IPS DF 6.9 (cell line): Measurements from ENCODE around the gene GATD1.

ENCODE experiments used
- DNase-seq: peaks from one replicate; pipeline ENCODE4 v3.0.0-alpha.2; 2013; ENCODE audit warnings: low read depth, low spot score
- H3K27ac ChIP-seq: one replicate; pipeline ENCODE4 v1.5.1; 2013; ENCODE audit warnings: low read length, control low read depth
- H3K27me3 ChIP-seq: 2 replicates; pipeline ENCODE4 v1.6.1; 2013; ENCODE audit warnings: mild to moderate bottlenecking, low read length; ENCODE audit not compliant: control insufficient read depth, insufficient read depth
- H3K36me3 ChIP-seq: 2 replicates; pipeline ENCODE4 v1.6.1; 2013; ENCODE audit warnings: low read length; ENCODE audit not compliant: control insufficient read depth, insufficient read depth
- H3K4me1 ChIP-seq: 2 replicates; pipeline ENCODE4 v1.6.1; 2013; ENCODE audit warnings: low read length; ENCODE audit not compliant: control insufficient read depth, insufficient read depth
- H3K4me3 ChIP-seq: 2 replicates; pipeline ENCODE4 v1.5.1; 2013; ENCODE audit warnings: mild to moderate bottlenecking, low read length
- H3K9me3 ChIP-seq: 2 replicates; pipeline ENCODE4 v1.6.1; 2013; ENCODE audit warnings: low read length, inconsistent platforms; ENCODE audit not compliant: control insufficient read depth, insufficient read depth
- WGBS: extraction: QIAGEN DNeasy Blood & Tissue Kit; methylation state at CpG from one replicate; pipeline ENCODE4 v1.1.7; 2013; ENCODE audit warnings: mixed read lengths, missing lambda C conversion rate; ENCODE audit not compliant: insufficient read length, insufficient coverage; 5-methylcytosine and 5-hydroxymethylcytosine counted together

The GATD1 gene

DNA sequence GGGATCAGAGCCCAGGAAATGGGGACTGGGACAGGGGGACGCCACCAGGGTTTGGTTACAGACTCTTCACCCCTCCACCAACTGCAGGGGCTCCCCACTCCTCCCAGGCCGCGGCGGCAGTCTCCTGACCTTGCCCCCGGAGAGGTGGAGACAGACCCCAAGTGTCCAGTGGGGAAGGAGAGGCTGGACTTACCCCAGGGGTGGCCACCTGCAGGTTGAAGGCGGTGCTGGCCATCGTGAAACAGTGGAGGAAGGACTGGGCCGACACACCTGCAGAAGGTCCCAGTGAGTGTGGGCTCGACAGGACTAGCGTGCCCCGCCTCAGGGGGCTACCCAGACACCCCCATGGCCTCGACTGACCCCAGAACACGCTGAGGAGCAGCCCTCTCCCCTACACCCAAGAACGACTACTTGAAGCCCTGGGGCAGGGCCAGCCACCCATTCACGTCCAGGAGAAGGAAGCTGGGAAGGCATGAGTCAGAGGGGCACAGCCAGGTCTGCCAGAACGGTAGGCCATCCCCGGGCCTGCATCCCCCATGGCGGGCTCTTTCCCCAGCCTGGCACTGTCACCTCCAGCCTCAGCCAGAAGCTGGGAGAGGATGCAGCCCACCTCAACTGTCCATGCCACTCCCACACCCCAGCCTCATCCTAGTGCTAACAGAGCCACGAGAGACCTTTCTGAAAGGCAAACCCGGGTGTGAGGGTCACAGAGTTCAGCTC, 2.3 kb downstream of the GATD1 start:
- no CpG with 5 or more reads among the region's 20 CpGs for WGBS
- Histone ChIP-seq H3K4me3 (no peak overlapping the region), H3K36me3 (peaks cover 33% of the 10 kb centered on the region), H3K27ac (no peak overlapping the region), H3K27me3 (no peaks in the 10 kb centered on the region), H3K9me3 (no peaks in the 10 kb centered on the region), H3K4me1 (0 out of 2 replicates have a peak, but pooled peaks cover 4% of the 10 kb centered on the region)
- no peak for DNase-seq

DNA sequence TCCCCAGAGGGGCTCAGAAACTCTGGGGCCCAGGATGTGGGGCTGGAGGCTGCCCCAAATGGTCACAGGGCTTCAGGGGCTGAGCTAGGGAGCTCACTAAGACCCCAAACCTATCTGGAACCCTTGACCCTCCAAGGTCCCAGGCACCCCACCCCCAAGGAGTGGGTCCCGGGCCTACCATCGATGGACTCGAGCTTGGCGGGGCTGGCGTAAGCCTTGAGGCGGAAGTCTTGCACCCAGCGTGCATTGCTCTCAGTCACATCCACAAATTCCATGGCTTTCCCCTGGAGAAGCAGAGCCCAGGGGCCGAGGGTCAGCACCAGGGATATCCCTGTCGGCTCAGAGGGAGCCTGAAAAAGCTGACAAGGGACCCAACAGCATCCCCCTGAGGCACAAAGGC, 3.5 kb downstream of the GATD1 start:
- WGBS, result no CpG with 5 or more reads among the region's 9 CpGs
- Histone ChIP-seq H3K4me3 (no peak overlapping the region), H3K27me3 (no peaks in the 10 kb centered on the region), H3K9me3 (no peaks in the 10 kb centered on the region), H3K27ac (no peak overlapping the region), H3K36me3 (peaks cover 36% of the 10 kb centered on the region), H3K4me1 (0 out of 2 replicates have a peak, but pooled peaks cover 4% of the 10 kb centered on the region)
- DNase-seq, result no peak

DNA sequence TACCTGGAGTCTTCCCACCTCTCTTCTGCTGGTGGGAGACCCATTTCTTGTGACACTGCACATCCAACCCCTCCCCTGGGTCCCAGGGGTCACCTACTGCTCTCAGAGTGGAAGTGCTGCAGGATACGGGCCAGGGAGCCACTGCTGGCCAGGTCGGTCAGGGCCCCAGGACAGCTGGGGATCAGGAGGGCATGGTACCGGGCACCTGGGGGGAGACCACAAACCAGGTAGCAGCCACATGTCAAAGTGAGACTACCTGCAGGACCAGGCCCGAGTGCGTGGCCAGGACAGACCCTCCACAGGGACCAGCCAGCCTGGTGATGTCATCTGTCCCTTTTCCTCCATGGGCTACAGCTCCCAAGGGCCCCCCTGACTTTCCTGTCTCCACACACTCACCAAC, 3.9 kb downstream of the GATD1 start:
- DNase-seq, result no peak
- Histone ChIP-seq H3K27me3 (no peaks in the 10 kb centered on the region), H3K4me1 (0 out of 2 replicates have a peak, but pooled peaks cover 4% of the 10 kb centered on the region), H3K27ac (no peak overlapping the region), H3K9me3 (no peaks in the 10 kb centered on the region), H3K4me3 (no peak overlapping the region), H3K36me3 (peaks cover 36% of the 10 kb centered on the region)
- no CpG with 5 or more reads among the region's 5 CpGs for WGBS

DNA sequence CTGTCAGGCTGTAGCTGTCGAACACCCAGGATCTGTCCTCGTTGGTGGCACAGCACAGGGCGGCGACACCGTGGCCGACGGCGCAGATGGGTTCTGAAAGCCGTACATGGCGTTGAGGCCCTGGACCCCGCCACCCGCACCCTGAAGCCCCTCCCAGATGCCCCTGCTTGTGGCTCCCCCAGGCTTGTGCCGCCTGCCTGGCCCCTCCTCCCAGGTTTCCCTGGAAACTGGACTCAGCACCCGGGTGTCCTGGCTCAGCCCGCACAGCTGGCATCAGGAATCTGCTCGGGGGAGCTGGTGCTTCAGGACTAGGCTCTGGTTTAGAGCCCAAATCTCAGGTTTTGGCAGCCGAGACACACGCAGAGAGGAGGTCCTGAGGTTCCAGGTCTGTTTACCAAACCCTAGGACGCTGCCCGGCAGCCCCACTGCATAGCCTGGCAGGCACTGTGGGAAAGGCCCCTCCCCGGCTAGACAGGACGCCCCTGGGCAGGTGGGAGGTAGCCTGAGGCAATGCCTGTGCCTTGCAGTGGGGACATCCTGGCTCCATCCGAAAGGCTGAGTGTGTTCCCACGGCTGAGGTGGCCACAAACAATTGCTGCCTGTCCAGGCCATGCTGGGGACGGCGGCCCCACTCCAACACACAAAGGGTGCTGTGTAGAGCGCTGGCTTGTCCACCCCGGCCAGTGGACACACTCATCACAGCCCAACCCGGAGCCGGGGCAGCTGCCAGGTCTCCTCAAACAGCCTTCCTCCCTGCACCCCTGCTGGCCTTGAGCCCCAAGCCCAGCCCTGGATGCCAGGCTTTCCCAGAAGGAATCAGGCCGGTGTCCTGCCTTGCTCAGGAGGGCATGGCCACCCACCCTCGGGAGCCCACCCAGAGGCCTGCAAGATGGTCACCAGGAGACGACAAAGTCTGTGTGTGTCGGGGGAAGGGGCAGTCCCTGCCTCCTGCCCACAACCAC, 4.6 kb downstream of the GATD1 start:
- WGBS, result no CpG with 5 or more reads among the region's 34 CpGs
- Histone ChIP-seq H3K9me3 (no peaks in the 10 kb centered on the region), H3K4me1 (0 out of 2 replicates have a peak, but pooled peaks cover 2% of the 10 kb centered on the region), H3K27ac (no peak overlapping the region), H3K27me3 (no peaks in the 10 kb centered on the region), H3K36me3 (peaks cover 36% of the 10 kb centered on the region), H3K4me3 (no peak overlapping the region)
- DNase-seq, result no peak

DNA sequence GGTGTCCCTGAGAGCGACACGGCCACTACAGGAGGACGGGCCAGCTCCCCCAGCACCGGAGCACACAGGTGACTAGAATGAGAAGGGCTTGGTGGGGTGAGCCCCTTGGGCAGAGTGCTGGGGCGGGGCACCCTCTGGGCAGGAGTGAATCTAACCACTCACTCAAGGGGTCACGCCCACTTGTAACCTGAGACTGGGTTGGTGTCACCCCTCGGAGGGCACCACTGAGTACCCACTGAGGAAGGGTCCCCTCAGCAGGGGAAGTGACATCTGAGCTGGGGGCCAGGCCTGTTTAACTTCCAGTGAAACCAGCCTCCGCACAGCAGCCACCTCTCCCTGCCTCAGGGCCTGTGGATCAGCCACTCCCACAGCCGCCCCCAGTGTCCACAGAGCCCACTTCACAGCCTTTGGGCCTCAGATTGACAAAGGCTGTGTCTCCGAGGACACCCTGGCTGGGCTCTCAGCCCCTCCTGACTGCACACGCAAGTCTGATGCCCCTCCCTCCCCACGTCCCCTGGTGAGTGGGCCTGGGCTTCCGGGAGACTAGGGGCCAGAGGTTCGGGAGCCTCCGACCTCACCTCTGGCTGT, 5.6 kb downstream of the GATD1 start:
- Histone ChIP-seq H3K27me3 (no peaks in the 10 kb centered on the region), H3K4me1 (0 out of 2 replicates have a peak, but pooled peaks cover 2% of the 10 kb centered on the region), H3K9me3 (no peaks in the 10 kb centered on the region), H3K4me3 (no peak overlapping the region), H3K27ac (no peak overlapping the region), H3K36me3 (peaks cover 38% of the 10 kb centered on the region)
- no CpG with 5 or more reads among the region's 15 CpGs for WGBS
- DNase-seq, result no peak

DNA sequence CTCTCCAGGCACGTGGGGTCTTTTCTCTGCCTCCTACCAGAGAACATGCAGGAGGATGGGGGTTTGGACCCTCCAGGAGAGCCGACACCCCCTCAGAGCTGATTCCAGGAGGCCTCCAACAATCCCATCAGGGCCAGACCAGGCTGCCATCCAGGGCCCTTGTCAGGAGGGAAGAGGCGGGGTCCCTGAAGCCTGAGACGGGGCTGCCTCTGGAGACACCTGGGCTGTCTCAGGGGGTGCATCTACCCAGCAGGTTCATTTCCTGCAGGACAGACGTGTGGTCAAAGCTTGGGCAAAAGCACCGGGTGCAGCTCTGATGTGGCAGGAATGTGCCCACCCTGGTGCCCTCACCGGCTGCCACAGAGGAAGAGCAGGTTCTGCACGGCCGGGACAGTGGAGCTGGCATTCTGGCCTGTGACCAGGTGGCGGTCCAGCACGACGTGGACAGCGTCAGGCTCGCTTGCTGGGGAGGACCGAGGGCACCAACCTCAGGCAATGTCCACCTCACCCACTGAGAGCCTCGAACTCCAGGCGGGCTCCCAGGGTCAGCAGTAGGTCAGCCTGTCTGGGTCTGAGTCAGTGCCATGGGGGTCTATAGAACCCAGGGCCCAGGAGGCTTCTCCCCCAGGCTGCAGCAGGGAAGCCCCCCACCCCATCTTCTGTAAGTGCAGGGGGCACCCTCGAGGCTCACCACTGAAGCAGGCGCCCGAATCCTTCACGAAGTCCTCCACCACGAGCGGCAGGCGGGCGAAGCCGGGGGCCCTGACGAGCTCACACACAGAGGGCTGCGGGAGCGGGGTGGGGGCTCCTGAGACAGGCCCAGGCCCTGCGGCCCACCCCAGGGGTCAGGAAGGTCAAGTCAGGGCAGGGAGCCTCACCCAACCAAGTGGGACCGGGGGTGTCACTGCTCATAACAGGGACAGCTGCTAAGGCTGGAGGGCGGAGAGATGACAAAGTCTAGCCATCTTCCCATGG, 6.4 kb downstream of the GATD1 start:
- no peak overlapping the region for H3K4me3 ChIP-seq

DNA sequence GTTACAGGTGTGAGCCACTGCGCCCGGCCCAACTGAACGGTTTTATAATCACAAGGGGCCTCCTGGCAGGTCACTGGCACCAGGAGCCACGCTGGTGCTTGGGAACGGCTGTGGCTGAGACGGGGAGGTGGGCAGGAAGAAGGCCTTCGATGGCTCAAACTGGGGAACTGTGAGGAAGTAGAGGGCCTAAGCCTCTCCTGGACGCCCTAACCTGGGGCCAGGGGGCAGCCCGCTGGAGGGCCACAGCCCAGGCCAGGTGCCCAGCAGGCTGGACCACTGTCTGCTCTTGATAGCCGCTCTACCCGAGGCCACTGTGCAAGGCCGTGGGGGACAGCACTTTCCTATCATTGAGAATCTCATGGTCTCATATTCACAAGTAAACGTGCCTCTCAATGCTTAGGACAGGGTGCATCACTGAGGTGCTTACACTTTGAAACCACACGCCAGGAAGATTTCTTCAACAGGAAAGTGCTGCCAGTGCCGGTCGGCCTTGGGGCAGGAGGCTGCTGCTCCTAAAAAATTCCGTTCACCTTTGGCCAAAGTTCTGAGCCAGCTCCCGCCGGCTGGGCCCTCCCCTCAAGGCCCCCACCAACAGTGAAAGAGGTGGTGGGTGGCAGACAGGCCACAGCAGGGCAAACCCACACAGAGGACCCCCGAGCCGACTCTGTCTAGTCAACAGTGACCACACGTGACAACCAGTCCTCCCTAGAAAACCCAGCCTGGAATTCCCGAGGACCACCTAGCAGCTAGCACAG, 7.2 kb downstream of the GATD1 start:
- Histone ChIP-seq H3K4me1 (0 out of 2 replicates have a peak, but pooled peaks cover 2% of the 10 kb centered on the region), H3K27ac (no peak overlapping the region), H3K4me3 (no peak overlapping the region), H3K9me3 (no peaks in the 10 kb centered on the region), H3K36me3 (peaks cover 39% of the 10 kb centered on the region), H3K27me3 (no peaks in the 10 kb centered on the region)
- no peak for DNase-seq
- WGBS, result no CpG with 5 or more reads among the region's 23 CpGs

More for the DNA sequence above, 6.4 kb downstream of the GATD1 start:
- no CpG with 5 or more reads among the region's 32 CpGs for WGBS
- Histone ChIP-seq H3K27me3 (no peaks in the 10 kb centered on the region), H3K4me1 (0 out of 2 replicates have a peak, but pooled peaks cover 2% of the 10 kb centered on the region), H3K36me3 (peaks cover 39% of the 10 kb centered on the region), H3K9me3 (no peaks in the 10 kb centered on the region), H3K27ac (no peak overlapping the region)
- no peak for DNase-seq

DNA sequence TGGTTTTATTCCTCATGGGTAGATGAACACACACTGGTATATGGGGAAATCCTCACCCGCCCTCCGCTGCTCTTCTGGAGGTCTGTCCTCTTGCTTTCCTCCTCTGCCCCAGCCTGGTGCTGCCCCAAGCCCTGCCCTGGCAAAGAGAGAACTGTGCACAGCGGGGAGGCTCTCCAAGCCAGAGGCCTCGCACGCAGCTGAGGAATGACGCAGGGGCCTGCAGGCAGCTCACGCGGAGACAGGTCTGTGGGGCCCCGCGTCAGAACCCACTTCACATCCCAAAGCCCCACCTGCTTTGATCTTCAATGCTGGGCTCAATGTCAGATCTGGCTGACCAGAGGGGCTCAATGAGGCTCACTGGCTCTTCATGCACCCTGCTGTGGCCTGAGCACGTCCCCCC, 10.0 kb downstream of the GATD1 start:
- Histone ChIP-seq H3K4me3 (no peak overlapping the region), H3K4me1 (peaks cover 6% of the 10 kb centered on the region), H3K27me3 (no peaks in the 10 kb centered on the region), H3K36me3 (peaks cover 41% of the 10 kb centered on the region), H3K9me3 (no peaks in the 10 kb centered on the region), H3K27ac (no peak overlapping the region)
- no CpG with 5 or more reads among the region's 11 CpGs for WGBS
- no peak for DNase-seq

DNA sequence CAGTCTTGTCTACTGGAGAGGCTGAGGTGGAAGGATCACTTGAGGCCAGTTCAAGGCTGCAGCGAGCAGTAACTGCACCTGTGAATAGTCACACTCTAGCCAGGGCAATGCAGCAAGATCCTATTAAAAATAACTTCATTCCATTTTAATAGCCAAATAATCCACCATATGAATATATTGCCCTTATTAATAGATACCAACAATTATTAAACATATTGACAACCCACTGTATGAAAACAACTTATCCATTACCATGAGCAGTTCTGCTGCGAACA, 10.4 kb downstream of the GATD1 start:
- peaks cover 38% of the 10 kb centered on the region for H3K36me3 ChIP-seq
- H3K4me1 ChIP-seq, result peaks cover 6% of the 10 kb centered on the region
- no peak overlapping the region for H3K27ac ChIP-seq
- H3K27me3 ChIP-seq, result no peaks in the 10 kb centered on the region
- no peak overlapping the region for H3K4me3 ChIP-seq
- H3K9me3 ChIP-seq, result no peaks in the 10 kb centered on the region
- WGBS, result no CpG with 5 or more reads among the region's 2 CpGs
- DNase-seq, result no peak
